Forelimb muscle (tissue), 1 donor: ENCODE data around the gene CCNQ. TPM values are rescaled to one million over a fixed set of nuclear protein-coding genes. Genes with fewer than 3 reads are reported as not detected.
"Not testable (repeated sequence)": the region's sequence is repeated elsewhere in the genome, so short reads cannot be mapped to it uniquely, and the experiment has no call there.

Source experiments
- DNase-seq: peaks from one replicate; pipeline ENCODE4 v3.0.0-alpha.2; 2013; ENCODE audit warnings: low read depth
- polyA plus RNA-seq: library from polyadenylated mRNA; unstranded; fragments of 120-200 nt; gene quantifications from one replicate; pipeline ENCODE4 v1.2.1, GENCODE V29; 2013; ENCODE audit not compliant: insufficient read length

Gene CCNQ
- polyA plus RNA-seq, 1 donor: 15.6 TPM

DNA sequence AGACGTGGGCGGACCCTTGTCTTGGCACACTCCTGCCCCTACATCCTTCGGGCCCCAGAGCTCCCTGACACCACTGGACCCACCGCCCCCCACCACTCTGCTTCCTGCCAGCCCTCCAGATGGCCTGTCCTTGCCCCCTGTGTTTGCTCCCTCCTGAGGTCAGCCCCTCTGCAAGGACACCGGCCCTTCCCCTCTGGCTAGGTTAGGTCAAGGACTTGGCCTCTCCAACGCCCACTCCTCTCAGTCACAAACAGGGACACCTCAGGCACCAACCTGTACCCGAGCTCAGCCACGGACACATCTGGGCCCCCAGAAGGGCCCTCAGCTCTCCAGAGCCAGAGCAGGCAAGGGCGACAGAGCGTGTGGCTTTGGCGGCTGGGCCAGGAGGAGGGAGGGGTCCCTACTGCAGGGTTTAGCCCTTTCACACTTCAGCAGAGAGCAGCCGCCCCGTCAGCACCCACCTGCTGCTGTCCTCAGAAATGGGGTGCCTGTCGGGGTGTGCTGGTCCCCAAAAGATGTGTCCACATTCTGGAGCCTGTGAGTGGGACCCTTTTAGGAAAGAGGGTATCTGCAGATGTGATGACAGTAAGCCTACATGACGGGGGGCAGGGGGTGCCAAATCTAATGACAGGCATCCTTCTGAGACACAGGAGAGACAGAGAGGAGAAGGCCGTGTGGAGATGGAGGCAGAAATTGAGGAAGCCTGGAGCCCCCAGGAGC, 24.5 kb upstream of the CCNQ start:
- DNase-seq: no peak

- no peak for DNase-seq
These were observed 23.8 kb upstream of the CCNQ start for GRCh38 chrX:153622661-153623309.

- DNase-seq: no peak
These were observed 23.1 kb upstream of the CCNQ start for GRCh38 chrX:153621949-153622598.

DNA sequence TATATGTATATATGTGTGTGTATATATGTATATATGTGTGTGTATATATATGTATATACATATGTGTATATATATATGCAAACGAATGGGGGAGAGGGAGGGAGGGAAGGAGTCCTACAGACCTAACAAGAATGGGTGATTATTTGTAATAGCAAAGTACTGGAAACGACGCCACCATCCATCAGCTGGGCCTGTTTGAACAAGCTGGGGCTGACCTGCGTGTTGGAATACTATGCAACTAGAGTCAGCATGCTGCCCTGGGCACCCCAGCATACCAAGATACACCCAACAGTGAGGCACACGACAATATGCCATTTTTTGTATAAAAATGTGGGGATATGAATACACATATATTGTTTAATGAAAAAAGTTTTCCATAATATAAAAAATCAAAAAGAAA, 21.6 kb upstream of the CCNQ start:
- no peak for DNase-seq

- DNase-seq: no peak
These were observed 15.9 kb upstream of the CCNQ start for GRCh38 chrX:153614818-153615217.

DNA sequence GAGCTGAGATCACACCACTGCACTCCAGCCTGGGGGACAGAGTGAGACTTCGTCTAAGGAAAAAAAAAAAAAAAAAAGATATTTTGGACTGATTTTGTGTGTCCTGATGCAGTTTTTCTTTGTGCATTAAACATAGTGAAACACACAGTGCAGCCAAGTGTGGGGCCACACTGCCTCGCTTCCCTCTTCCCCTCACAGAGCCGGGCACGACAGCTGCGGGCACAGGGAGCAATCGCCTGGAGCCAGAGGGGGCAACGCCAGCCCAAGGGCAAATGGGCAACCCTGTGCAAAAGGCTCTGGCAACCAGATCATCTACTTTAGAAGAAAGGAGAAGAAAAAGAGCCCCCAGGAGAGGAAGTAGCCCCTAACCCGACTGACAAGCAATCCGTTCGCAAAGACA, 13.5 kb upstream of the CCNQ start:
- no peak for DNase-seq

DNA sequence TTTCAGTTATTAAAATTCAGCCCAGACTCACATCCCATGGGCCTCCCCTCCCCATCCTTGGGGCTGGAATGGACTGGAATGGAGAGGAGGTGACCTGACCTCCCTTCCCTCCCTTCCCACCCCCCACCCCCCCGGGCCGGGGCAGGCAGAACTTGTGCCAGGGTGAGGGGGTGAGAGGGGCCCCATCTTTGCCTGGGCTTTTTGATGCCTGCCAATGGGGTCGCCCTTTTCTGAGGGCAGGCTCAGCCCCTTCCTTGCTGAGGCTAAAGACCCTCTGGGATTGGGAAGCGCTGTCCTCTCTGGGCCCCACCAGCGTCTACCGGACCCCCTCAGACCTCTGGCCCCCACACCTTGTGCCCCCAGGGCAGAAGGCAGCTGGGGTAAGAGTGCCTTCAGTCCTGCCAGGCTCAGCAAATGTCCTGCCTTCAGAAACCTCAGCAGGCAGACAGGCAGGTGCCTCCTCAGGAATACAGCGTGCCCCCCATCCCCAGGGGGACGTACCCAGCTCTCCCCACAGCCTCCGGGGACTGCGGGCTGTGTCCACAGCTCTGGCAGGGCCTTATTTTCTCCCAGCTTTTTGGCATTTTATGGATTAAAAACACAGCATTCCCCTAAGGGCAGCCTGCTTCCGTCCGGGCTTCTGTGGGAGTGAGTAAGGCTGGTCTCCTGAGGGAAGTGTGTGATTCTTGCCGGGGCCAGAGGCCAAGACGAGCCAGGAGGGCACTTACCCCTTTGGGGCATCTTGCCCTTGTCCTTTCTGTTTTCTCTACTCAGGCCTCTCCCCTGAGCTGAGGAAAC, 12.6 kb upstream of the CCNQ start:
- no peak for DNase-seq

GRCh38 chrX:153610836-153611213, 11.9 kb upstream of the CCNQ start:
- DNase-seq: no peak

- DNase-seq: peak; percentile 31
These were observed 11.2 kb upstream of the CCNQ start for GRCh38 chrX:153609917-153610835.

DNA sequence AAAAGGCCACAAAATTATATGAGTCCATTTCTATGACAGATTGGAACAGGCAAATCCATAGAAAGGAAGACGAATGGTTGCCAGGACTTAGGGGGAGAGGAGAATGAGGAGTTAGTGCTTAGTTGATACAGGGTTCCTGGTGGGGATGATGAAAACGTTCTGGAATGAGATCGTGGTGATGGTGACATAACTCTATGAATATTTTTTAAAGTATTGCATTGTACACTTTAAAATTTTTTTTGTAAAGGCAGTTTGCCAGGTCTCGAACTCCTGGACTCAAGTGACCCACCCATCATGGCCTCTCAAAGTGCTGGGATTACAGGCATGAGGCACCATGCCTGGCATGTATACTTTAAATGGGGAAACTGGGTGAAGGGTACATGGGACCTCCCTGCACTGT, 9.9 kb upstream of the CCNQ start:
- no peak for DNase-seq

- DNase-seq: no peak
These were observed 9.4 kb upstream of the CCNQ start for GRCh38 chrX:153608376-153608775.

DNA sequence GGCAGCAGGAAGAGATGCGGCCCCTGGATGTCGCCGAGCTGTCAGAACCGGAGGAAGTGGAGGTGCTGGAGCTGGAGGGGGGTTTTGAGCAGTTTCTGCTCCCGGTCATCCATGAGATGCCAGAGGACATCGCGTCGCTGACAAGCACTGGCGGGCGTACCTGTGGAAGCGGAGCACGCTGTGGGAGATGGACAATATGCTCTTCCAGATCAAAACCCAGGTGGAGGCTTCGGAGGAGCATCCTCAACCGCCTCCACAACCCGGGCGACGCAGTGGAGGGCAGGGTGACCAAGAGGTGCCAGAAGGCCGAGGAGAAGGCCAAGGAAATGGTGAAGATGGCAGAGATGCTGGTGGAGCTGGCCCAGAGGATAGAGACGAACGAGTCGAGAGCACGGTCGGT, 7.6 kb upstream of the CCNQ start:
- no peak for DNase-seq

DNA sequence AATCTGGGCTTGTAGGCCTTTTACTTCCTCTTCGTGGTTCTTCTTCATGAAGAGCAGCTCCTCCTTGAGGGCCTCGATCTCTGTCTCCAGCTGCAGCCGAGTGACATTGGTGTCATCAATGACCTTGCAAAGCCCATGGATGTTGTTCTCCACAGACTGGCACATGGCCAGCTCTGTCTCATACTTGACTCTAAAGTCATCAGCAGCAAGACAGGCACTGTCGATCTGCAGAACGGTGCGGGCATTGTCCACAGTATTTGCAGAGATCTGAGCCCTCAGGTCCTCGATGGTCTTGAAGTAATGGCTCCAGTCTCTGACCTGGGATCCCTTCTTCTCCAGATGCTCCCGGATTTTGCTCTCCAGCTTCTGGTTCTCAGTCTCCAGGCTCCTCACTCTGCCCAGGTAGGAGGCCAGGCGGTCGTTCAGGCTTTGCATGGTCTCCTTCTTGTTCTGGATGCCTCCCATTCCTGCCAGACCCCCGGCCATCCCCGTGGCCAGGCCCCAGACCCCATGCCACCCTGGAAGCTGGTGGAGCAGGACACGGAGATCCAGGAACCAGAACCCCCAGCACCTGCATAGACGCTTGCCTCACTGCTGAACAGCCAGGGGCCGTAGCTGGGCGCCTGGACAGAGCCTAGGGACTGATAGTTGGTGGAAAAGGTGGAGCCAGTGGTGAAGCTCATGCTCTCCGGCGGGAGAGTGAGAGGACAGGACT, 5.9 kb upstream of the CCNQ start:
- not testable (repeated sequence) for DNase-seq

DNA sequence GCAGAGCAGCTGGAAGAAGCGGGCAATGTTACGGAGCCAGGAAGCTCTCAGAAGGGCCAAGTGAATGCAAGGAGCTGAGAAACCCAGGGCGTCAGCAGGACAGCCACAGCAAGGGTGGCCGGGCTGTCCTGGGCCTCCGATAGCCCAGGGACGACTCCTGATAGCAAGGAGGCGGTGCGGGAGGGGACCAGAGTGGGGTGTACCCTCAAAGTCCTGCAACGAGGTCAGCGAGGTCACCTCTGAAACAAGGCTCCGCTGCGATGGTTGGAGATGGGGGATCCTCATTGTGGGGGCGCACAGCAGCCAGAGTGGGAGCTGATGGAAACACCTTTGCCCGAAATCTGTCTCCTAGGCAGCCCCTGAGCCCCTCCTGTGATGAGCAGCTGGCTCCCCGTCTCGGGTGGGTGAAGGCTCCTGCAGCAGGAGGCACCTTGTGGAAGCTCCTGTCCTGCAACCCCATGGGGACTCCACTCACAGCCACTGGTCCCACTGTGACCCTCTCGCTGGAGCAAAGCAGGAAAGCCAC, 4.3 kb upstream of the CCNQ start:
- DNase-seq: no peak

GRCh38 chrX:153602601-153603000, 3.7 kb upstream of the CCNQ start:
- DNase-seq: no peak

DNA sequence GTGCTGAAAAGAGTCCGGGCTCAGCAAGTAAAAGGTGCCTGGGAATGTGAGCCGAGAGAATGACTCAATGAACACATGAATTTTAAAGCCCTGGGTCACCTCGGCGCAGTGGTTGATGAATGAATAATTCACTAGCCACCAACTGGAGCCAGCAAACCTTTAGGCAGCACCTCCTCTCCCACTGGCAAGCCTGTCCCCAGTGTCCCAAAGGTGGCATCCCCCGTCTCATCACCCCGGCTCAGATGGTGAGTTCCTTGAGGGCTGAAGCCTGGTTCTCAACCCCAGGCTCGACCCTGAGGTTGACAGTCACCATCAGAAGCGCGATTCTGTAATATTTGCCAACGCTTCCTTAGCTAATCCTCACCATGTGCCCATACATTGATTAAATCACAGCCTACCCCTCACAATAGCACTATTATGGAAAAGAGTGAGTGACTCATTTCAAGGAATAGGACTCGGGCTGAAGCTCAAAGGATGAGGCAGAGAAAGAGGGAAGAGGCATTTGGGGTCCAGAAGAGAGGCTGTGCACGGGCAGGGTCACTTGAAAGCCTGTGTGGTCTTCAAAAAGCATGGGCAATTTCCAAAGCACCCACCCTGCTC, 2.7 kb upstream of the CCNQ start:
- DNase-seq: no peak

- no peak for DNase-seq
These were observed 2.0 kb upstream of the CCNQ start for GRCh38 chrX:153600921-153601320.

GRCh38 chrX:153600032-153600373, 1.1 kb upstream of the CCNQ start:
- DNase-seq: no peak

DNA sequence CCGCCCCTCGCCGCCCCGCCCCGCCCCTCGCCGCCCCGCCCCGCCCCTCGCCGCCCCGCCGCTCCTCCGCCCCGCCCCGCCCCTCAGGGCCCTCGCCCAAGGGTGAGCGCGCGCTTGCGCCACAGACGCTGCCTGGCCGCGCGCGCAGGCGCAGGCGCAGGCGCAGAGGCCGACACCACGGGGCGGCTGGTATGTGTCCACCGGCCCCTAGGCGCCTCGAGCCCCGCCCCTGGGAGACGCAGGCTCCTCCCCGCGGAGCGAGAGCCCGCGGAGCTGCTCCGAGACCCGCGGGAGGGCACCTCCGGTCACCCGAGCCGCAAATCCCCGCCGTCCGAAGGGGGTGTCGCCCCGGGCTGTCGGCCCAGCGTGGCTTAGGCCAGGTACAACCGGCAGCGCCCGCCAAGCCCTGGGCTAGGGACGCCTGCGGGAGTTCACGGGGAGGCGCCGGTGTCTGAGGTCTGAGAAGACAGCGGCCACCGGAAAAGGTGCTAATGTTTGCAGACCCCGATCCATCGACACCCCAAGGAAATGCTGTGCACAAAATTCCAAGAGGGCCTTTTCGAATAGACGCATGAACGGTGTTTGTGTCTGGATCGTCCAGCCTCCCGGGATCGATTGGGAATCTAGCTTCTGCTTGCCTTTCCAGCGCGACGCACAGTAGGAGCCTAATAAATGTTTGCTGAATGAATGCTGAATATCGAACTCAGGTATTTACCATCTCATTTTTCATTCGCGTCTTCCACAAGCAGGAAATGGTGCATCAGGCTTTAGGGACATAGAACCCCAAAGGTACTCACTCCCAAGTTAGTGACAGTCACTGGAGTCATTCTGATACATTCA, 473 bp upstream of the CCNQ start:
- peak; percentile 50 for DNase-seq
